H54 (cell line): Measurements from ENCODE around the gene KRTAP13-2.
A peak's percentile ranks its signal among the peaks of the same experiment; 100 is the strongest.

ENCODE experiments used
- DNase-seq: peaks from one replicate; pipeline ENCODE4 v3.0.0; 2011; ENCODE audit warnings: low spot score, mixed read lengths; ENCODE audit not compliant: insufficient read length
- FAIRE-seq: peaks from 3 replicates; lab custom pipeline; 2011; peaks lifted over from hg19 to GRCh38; lab: Jason Lieb, UNC
- POLR2A ChIP-seq: IDR thresholded peaks from 2 replicates; pipeline ENCODE4 v1.6.1; 2011; ENCODE audit warnings: low read depth, mild to moderate bottlenecking, low read length

KRTAP13-2 gene, protein sequence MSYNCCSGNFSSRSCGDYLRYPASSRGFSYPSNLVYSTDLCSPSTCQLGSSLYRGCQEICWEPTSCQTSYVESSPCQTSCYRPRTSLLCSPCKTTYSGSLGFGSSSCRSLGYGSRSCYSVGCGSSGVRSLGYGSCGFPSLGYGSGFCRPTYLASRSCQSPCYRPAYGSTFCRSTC

GRCh38 chr21:30372139-30372770, at the start of gene KRTAP13-2:
Gene KRTAP13-2, minus strand, starts transcription at chr21:30372271. Its CDS starts 58 bp downstream, at chr21:30372213.
- DNase-seq (no peak), FAIRE-seq (no peak)
- no peak for TF ChIP-seq POLR2A

DNA sequence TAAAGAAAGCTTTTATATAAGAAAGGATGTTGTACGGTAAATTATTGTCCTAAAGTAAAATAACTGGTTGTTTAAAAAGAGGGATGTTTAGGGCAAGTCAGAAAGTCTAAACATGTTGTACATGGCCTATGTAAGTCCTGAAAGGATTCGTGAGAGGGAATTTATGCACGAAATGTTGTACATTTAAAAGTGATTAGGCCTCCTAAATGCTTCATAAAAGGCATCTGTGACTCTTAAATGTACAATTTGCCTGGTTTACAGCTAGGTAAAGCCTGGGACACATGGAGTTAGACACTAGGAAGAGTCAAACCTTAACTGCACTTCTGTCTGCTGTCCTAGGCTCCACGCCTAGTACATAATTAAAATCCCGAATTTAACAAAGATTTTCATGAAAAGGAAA, 43.9 kb upstream of the KRTAP13-2 start:
- DNase-seq: no peak
- no peak for FAIRE-seq

GRCh38 chr21:30408782-30409494, 36.9 kb upstream of the KRTAP13-2 start:
- no peak for TF ChIP-seq POLR2A
- DNase-seq (peak; percentile 25), FAIRE-seq (peak; percentile 89)

More for the DNA sequence above, 43.9 kb upstream of the KRTAP13-2 start:
- TF ChIP-seq POLR2A: no peak

DNA sequence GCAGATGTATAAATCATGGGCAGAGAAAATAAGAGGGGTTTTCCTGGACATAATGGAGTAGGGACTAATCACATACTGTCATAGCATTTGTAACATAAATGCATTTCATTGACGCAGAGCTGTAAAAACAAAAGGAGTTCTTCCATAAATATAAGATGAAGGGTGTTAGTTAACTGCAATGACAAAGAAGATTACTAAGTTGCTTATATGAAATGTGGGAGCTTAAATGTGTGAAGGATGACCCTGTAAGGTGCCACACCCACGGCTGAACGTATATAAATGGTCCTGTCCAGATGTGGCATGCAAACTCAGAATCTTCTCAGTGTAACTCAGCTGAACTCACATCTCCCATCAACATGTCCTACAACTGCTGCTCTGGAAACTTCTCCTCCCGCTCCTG, 23.7 kb upstream of the KRTAP13-2 start, which contains the start of gene KRTAP13-1:
KRTAP13-1 (plus strand) TSS at position 301 of the 400 bp plus-strand sequence; CDS start at position 357, 56 bp downstream.
- FAIRE-seq (no peak), DNase-seq (no peak)
- no peak for TF ChIP-seq POLR2A

DNA sequence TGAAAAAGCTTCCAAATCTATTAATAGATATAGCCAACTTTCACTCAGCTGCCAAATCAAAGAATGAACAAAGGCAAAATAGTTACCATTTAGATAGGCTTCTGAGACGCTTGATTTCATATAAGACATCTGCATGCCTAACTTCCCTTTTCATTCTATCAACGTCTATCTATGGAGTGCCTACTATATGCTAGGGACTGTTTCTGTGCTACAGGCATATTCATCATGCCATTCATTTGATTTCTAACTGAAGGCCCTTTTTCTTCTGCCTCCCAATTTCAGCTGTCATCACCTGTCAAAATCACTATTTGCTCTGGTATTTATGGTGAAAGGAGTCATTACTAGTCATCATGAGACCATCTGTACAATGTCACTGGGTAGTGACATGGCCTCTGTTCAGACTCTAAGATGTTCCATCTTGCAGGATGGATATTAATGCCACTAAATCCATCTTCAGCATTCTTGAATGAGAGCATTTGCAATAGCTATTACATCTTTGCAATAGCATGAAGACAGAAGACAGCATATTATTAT, 19.5 kb upstream of the KRTAP13-2 start:
- FAIRE-seq (no peak), DNase-seq (no peak)
- TF ChIP-seq POLR2A: no peak

- TF ChIP-seq POLR2A: no peak
- DNase-seq (no peak), FAIRE-seq (no peak)
Observed at GRCh38 chr21:30382201-30382600, 10.1 kb upstream of the KRTAP13-2 start.

DNA sequence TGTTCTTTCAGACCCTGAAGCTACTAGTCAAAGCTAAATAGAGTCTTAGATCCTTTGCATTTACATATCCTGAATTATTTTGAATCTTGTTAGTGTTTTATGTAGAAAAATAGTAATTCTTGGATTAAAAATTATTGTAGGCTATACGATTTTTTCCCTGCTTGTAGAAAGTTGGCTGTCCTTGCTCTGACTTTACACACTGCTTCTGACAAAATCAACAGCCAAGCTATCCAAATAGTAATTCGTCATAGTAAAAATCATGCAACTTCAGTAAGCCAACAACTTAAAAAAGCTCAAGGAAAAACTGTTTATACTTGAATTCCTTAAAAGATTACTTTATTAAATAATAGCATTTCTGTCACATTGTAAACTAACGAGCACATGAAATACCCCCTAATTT, 16.2 kb downstream of the KRTAP13-2 start:
- FAIRE-seq (no peak), DNase-seq (no peak)
- no peak for TF ChIP-seq POLR2A

DNA sequence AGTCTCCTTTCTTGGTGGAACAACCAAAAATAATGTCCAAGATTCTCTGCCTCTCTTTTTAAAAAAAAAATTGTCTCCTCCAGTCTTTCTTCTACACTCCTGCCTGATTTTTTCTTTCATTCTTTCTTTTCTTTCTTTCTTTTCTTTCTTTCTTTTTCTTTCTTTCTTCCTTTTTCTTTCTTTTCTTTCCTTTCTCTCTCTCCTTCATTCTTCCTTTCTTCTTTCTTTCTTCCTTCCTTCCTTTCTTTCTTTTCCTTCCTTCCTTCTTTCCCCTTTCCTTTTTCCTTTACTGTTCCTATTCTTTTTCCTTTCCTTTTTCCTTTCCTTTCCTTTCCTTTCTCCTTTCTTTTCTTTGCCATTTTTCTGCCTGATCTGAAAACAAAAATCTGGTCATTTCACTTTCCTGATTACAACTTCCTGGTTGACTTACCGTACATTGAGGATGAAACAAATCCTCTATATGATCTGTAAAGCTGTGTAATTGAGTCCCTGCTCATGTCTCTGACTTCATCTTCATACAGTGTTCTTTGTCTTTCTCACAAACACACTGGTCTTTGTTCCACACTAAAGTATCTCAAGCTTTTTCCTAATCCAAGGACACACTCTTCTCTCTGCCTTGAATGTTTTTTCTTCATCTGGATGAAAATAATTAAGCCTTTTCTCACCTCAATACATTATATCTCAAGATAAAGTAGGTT, 17.6 kb downstream of the KRTAP13-2 start:
- FAIRE-seq: no peak

DNA sequence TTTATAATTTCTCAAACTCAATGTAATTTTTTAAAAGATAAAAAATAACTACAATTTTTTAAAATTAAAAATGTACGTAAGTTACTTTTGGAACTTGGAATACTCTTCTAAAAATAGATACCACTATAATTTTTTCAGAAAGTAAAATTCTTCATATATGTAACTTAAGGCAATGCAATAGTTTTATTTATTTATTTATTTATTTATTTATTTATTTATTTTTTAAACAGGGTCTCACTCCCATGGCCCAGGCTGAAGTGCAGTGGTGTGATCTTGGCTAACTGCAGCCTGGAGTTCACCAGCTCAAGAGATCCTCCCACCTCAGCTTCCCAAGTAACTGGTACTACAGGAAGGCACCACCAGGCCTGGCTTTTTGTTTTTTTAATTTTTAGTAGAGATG, 20.5 kb downstream of the KRTAP13-2 start:
- TF ChIP-seq POLR2A: no peak
- DNase-seq (no peak), FAIRE-seq (no peak)

More for the DNA sequence above, 17.6 kb downstream of the KRTAP13-2 start:
- DNase-seq: no peak
- no peak for TF ChIP-seq POLR2A

DNA sequence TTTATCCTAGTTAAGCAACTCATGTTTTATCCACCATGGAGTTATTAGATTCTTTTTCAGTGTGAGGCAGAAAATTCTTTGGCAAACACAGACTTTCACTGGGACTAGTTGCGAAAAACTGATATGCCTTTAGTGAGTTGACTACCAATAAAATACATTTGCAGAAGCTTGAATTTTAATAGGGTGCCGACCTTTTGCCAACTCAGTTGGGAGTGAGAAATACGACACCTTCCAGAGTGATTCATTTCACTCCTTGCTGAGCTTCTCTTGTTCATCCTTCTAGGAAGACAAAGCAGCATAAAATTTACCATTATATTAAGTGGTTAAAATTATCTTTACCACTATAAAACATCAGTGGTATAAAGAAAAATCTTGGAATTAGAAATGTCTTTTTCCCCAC, 22.5 kb downstream of the KRTAP13-2 start:
- FAIRE-seq (no peak), DNase-seq (no peak)
- TF ChIP-seq POLR2A: no peak

GRCh38 chr21:30348506-30348905, 23.6 kb downstream of the KRTAP13-2 start, which contains the start of gene KRTAP23-1:
Gene KRTAP23-1, minus strand, starts transcription at chr21:30348606. Its CDS starts 0 bp downstream, at chr21:30348606.
- no peak for FAIRE-seq
- no peak for TF ChIP-seq POLR2A
- DNase-seq: no peak

DNA sequence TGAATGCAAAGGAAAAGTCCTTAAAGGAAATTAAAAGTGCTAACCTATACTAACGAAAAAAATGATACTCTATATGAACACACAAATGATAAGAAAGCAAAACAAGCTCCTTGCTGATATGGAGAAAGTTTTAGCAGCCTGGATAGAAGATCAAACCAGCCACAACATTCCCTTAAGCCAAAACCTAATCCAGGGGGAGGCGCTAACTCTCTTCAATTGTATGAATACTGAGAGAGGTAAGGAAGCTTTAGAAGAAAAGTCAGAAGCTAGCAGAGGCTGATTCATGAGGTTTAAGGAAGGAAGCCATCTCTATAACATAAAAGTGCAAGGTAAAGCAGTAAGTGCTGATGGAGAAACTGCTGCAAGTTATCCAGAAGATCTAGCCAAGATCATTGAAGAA, 27.1 kb downstream of the KRTAP13-2 start:
- DNase-seq: no peak
- no peak for FAIRE-seq
- TF ChIP-seq POLR2A: no peak
